ENCODE data around the gene TM4SF20.

DNA sequence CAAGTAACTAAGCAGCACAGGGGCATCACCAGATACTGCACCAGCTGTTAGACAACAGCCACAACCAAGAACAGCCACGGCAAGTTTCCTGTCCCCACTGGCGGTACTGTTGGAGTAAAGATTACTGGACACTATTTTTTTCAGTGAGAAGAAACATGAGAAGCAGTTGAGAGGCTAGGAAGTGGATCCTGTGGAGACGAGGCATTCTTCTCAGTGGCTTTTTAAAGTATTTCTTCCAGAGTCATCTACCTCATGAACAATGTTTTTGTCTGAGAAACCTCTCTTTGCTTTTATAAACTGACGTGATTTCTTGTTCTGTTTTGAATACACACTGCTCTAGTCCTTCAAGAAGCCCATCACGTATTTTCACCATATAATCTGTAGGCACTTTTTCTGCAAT is 18.8 kb downstream of the TM4SF20 start:
- no peak for TF ChIP-seq GATA2 (IDR thresholded peaks at IDR 0.05; ENCODE audit: low read depth, low read length)
- TF ChIP-seq GATA3 (IDR thresholded peaks at IDR 0.05; ENCODE audit: low read depth, low read length), result no peak
